HG03139 (cell line): ENCODE results near the gene DDX51.
A peak's percentile ranks its signal among the peaks of the same experiment; 100 is the strongest.
"Not testable (repeated sequence)": the region's sequence is repeated elsewhere in the genome, so short reads cannot be mapped to it uniquely, and the experiment has no call there.

Source experiments
- ATAC-seq: cut with Tn5 transposase; IDR thresholded peaks from one replicate; pipeline ENCODE4 v1.9.1; 2021; ENCODE audit not compliant: unreplicated experiment

The DDX51 gene

GRCh38 chr12:132154941-132155770, 11.0 kb upstream of the DDX51 start:
- ATAC-seq = no peak

GRCh38 chr12:132154341-132154761, 10.2 kb upstream of the DDX51 start:
- ATAC-seq = peak; percentile 5

- peak; percentile 82 for ATAC-seq
Measured at GRCh38 chr12:132153501-132154340, 9.6 kb upstream of the DDX51 start.

- no peak for ATAC-seq
Measured at GRCh38 chr12:132152953-132153352, 8.8 kb upstream of the DDX51 start.

- no peak for ATAC-seq
Measured at GRCh38 chr12:132152411-132152821, 8.3 kb upstream of the DDX51 start.

- ATAC-seq = no peak
Measured at GRCh38 chr12:132151766-132152410, 7.8 kb upstream of the DDX51 start.

- ATAC-seq = no peak
Measured at GRCh38 chr12:132151145-132151765, 7.1 kb upstream of the DDX51 start.

GRCh38 chr12:132150780-132151144, 6.6 kb upstream of the DDX51 start:
- no peak for ATAC-seq

- not testable (repeated sequence) for ATAC-seq
Measured at GRCh38 chr12:132149526-132149925, 5.4 kb upstream of the DDX51 start.

GRCh38 chr12:132148368-132149045, 4.4 kb upstream of the DDX51 start:
- ATAC-seq = no peak

GRCh38 chr12:132147423-132148367, 3.6 kb upstream of the DDX51 start:
- ATAC-seq = no peak

- no peak for ATAC-seq
Measured at GRCh38 chr12:132146772-132147422, 2.8 kb upstream of the DDX51 start.

- ATAC-seq = no peak
Measured at GRCh38 chr12:132146098-132146497, 2.0 kb upstream of the DDX51 start.

GRCh38 chr12:132145334-132145733, 1.2 kb upstream of the DDX51 start:
- ATAC-seq = no peak

GRCh38 chr12:132144810-132145168, 670 bp upstream of the DDX51 start:
- ATAC-seq = no peak

- ATAC-seq = peak; percentile 33
Measured at GRCh38 chr12:132143336-132144071, 615 bp downstream of the DDX51 start.

GRCh38 chr12:132142679-132143335, 1.3 kb downstream of the DDX51 start:
- no peak for ATAC-seq
